KMS-11 (cell line): ENCODE data around the gene AKTIP.

Experiments used
- H2AFZ ChIP-seq: fragments of 200-600 bp; sonication (generic); 2 replicates; pipeline ENCODE4 v1.6.1; 2016; ENCODE audit warnings: antibody characterized with exemption, mixed run types, low read depth
- H3K27ac ChIP-seq: fragments of 200-600 bp; sonication (generic); 2 replicates; pipeline ENCODE4 v1.6.1; 2016; ENCODE audit warnings: mild to moderate bottlenecking, mixed run types
- H3K27me3 ChIP-seq: fragments of 200-600 bp; sonication (generic); 2 replicates; pipeline ENCODE4 v1.6.1; 2017; ENCODE audit warnings: mild to moderate bottlenecking, low read depth, mixed run types, moderate library complexity; ENCODE audit not compliant: insufficient read depth
- H3K36me3 ChIP-seq: fragments of 200-600 bp; sonication (generic); 2 replicates; pipeline ENCODE4 v1.6.1; 2017; ENCODE audit warnings: mild to moderate bottlenecking, mixed run types; ENCODE audit not compliant: insufficient read depth
- H3K4me1 ChIP-seq: fragments of 200-600 bp; sonication (generic); 2 replicates; pipeline ENCODE4 v1.6.1; 2016; ENCODE audit warnings: mild to moderate bottlenecking, low read depth, mixed run types; ENCODE audit not compliant: poor library complexity, severe bottlenecking
- H3K4me2 ChIP-seq: fragments of 200-600 bp; sonication (generic); 2 replicates; pipeline ENCODE4 v1.7.0; 2016; ENCODE audit warnings: mild to moderate bottlenecking, mixed run types
- H3K4me3 ChIP-seq: fragments of 200-600 bp; sonication (generic); IDR thresholded peaks from 2 replicates; pipeline ENCODE4 v1.6.1; 2017; ENCODE audit warnings: low read depth, low read length, mixed read lengths; ENCODE audit not compliant: insufficient read depth
- H3K79me2 ChIP-seq: fragments of 200-600 bp; sonication (generic); 2 replicates; pipeline ENCODE4 v1.6.1; 2016; ENCODE audit warnings: low read depth, mixed run types; ENCODE audit not compliant: insufficient read depth
- H3K9ac ChIP-seq: fragments of 200-600 bp; sonication (generic); 2 replicates; pipeline ENCODE4 v1.6.1; 2016; ENCODE audit warnings: mild to moderate bottlenecking, mixed run types
- H4K20me1 ChIP-seq: fragments of 200-600 bp; sonication (generic); 2 replicates; pipeline ENCODE4 v1.6.1; 2016; ENCODE audit warnings: mild to moderate bottlenecking, mixed run types; ENCODE audit not compliant: insufficient read depth
- CTCF ChIP-seq: fragments of 200-600 bp; sonication (generic); conservative IDR thresholded peaks from 2 replicates; pipeline ENCODE4 v1.6.1; 2017; ENCODE audit warnings: low read depth, mild to moderate bottlenecking, antibody characterized with exemption, low read length, moderate library complexity, mixed read lengths

AKTIP gene

GRCh38 chr16:53492503-53492902 is 10.5 kb downstream of the AKTIP start:
- Histone ChIP-seq H3K36me3 (no peaks in the 10 kb centered on the region), H3K4me2 (no peak overlapping the region), H3K4me1 (no peaks in the 10 kb centered on the region), H3K27ac (no peak overlapping the region), H4K20me1 (no peaks in the 10 kb centered on the region), H3K4me3 (no peak overlapping the region), H3K79me2 (no peaks in the 10 kb centered on the region), H3K9ac (no peak overlapping the region), H2AFZ (no peak overlapping the region), H3K27me3 (no peaks in the 10 kb centered on the region)
- TF ChIP-seq CTCF, result no peak

GRCh38 chr16:53489755-53490154 is 13.3 kb downstream of the AKTIP start:
- Histone ChIP-seq H3K4me3 (no peak overlapping the region), H3K27me3 (no peaks in the 10 kb centered on the region), H4K20me1 (no peaks in the 10 kb centered on the region), H3K9ac (no peak overlapping the region), H3K79me2 (no peaks in the 10 kb centered on the region), H3K4me2 (no peak overlapping the region), H3K36me3 (no peaks in the 10 kb centered on the region), H2AFZ (no peak overlapping the region), H3K27ac (no peak overlapping the region), H3K4me1 (no peaks in the 10 kb centered on the region)
- TF ChIP-seq CTCF, result no peak

- Histone ChIP-seq H3K9ac (no peak overlapping the region), H3K36me3 (no peaks in the 10 kb centered on the region), H3K4me2 (no peak overlapping the region), H4K20me1 (no peaks in the 10 kb centered on the region), H3K27ac (no peak overlapping the region), H3K4me1 (no peaks in the 10 kb centered on the region), H3K79me2 (no peaks in the 10 kb centered on the region), H3K4me3 (no peak overlapping the region), H2AFZ (no peak overlapping the region), H3K27me3 (no peaks in the 10 kb centered on the region)
- TF ChIP-seq CTCF, result no peak
Observed at GRCh38 chr16:53486230-53486629, 16.8 kb downstream of the AKTIP start.

GRCh38 chr16:53484542-53484941 is 18.5 kb downstream of the AKTIP start:
- Histone ChIP-seq H3K9ac (no peak overlapping the region), H3K4me1 (no peaks in the 10 kb centered on the region), H3K36me3 (no peaks in the 10 kb centered on the region), H3K4me3 (no peak overlapping the region), H3K27me3 (no peaks in the 10 kb centered on the region), H4K20me1 (no peaks in the 10 kb centered on the region), H3K79me2 (no peaks in the 10 kb centered on the region), H2AFZ (no peak overlapping the region), H3K27ac (no peak overlapping the region), H3K4me2 (no peak overlapping the region)
- TF ChIP-seq CTCF, result no peak

GRCh38 chr16:53482123-53482522 is 20.9 kb downstream of the AKTIP start:
- no peak overlapping the region for H2AFZ ChIP-seq
- TF ChIP-seq CTCF, result no peak
- no peaks in the 10 kb centered on the region for H3K79me2 ChIP-seq
- no peaks in the 10 kb centered on the region for H3K36me3 ChIP-seq
- no peaks in the 10 kb centered on the region for H3K4me1 ChIP-seq
- no peak overlapping the region for H3K9ac ChIP-seq
- H4K20me1 ChIP-seq, result no peaks in the 10 kb centered on the region
- H3K27me3 ChIP-seq, result no peaks in the 10 kb centered on the region
- no peak overlapping the region for H3K27ac ChIP-seq
- H3K4me3 ChIP-seq, result no peak overlapping the region
- H3K4me2 ChIP-seq, result no peak overlapping the region
